GM19035 (cell line): ENCODE data around the gene SLC4A3.
A peak's percentile ranks its signal among the peaks of the same experiment; 100 is the strongest.

Experiments
- ATAC-seq: cut with Tn5 transposase; IDR thresholded peaks from one replicate; pipeline ENCODE4 v1.9.1; 2021; ENCODE audit not compliant: unreplicated experiment

SLC4A3 gene, protein sequence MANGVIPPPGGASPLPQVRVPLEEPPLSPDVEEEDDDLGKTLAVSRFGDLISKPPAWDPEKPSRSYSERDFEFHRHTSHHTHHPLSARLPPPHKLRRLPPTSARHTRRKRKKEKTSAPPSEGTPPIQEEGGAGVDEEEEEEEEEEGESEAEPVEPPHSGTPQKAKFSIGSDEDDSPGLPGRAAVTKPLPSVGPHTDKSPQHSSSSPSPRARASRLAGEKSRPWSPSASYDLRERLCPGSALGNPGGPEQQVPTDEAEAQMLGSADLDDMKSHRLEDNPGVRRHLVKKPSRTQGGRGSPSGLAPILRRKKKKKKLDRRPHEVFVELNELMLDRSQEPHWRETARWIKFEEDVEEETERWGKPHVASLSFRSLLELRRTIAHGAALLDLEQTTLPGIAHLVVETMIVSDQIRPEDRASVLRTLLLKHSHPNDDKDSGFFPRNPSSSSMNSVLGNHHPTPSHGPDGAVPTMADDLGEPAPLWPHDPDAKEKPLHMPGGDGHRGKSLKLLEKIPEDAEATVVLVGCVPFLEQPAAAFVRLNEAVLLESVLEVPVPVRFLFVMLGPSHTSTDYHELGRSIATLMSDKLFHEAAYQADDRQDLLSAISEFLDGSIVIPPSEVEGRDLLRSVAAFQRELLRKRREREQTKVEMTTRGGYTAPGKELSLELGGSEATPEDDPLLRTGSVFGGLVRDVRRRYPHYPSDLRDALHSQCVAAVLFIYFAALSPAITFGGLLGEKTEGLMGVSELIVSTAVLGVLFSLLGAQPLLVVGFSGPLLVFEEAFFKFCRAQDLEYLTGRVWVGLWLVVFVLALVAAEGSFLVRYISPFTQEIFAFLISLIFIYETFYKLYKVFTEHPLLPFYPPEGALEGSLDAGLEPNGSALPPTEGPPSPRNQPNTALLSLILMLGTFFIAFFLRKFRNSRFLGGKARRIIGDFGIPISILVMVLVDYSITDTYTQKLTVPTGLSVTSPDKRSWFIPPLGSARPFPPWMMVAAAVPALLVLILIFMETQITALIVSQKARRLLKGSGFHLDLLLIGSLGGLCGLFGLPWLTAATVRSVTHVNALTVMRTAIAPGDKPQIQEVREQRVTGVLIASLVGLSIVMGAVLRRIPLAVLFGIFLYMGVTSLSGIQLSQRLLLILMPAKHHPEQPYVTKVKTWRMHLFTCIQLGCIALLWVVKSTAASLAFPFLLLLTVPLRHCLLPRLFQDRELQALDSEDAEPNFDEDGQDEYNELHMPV

GRCh38 chr2:219627103-219628100 lies at the start of gene SLC4A3:
Gene SLC4A3 (plus strand): TSS chr2:219627630. CDS start chr2:219627993, 363 bp downstream.
- ATAC-seq, result no peak

- no peak for ATAC-seq
These were observed 48.4 kb upstream of the SLC4A3 start for GRCh38 chr2:219578811-219579613.

- ATAC-seq, result no peak
These were observed 46.1 kb upstream of the SLC4A3 start for GRCh38 chr2:219581346-219581745.

DNA sequence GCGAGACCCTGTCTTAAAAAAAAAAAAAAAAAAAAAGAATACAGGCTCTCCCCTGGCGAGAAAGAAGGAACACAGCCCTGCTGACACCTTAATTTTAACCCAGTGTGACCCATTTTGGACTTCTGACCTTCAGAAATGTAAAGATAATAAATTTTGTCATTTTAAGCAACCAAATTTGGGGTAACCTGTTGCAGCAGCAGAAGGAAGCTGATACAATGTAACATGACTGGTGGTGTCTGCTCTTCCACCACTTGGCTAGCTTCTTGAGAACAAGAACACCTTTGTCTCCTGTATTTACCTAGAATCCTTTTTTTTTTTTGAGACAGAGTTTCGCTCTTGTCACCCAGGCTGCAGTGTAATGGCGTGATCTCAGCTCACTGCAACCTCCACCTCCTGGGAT lies 36.3 kb upstream of the SLC4A3 start:
- ATAC-seq, result no peak

- no peak for ATAC-seq
These were observed 34.7 kb upstream of the SLC4A3 start for GRCh38 chr2:219592736-219593135.

DNA sequence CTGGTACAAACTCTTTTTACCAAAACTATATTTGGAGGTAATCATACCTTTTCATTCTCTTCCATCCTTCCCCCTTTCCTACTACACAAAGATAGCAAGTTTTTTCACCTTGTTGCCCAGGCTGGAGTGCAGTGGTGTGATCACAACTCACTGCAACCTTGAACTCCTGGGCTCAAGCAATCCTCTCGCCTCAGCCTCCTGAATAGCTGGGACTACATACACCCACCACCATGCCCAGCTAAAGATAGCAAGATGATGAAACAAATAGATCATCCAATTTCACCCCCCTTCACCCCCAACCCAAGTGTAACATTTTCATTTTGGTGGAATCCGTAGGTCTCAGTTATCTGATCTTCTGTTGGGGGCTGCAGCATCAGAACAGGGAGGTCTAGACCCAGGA lies 34.3 kb upstream of the SLC4A3 start:
- no peak for ATAC-seq

- no peak for ATAC-seq
These were observed 32.2 kb upstream of the SLC4A3 start for GRCh38 chr2:219595256-219595655.

DNA sequence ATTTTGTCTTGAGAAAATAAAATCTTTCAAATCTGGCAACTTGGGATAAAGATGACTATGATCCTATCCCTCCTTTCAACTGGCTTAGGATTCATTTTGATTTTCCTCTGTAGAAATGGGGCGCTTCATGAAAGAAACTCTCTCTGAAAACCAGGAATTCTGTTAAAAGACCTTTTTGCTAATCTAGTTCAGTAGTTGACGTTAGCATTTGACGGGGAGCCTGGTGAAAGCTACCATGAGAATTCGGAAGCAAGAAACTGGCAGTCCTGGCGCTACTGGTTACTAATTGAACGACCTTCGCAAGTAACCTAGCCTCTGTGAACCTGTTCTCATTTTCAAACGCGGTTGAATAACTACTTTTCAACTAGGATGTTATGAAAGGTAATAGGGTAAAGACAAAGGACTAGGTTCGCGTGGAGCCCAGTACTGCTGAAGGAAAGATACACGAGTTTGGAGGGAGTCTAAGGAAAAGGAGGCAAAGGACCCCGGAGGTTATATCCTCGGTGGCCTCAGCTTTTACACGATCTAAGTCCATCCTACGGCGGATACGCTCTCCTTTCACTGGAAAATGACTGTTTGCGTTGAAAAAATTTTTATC lies 30.4 kb upstream of the SLC4A3 start:
- ATAC-seq, result peak; percentile 2

DNA sequence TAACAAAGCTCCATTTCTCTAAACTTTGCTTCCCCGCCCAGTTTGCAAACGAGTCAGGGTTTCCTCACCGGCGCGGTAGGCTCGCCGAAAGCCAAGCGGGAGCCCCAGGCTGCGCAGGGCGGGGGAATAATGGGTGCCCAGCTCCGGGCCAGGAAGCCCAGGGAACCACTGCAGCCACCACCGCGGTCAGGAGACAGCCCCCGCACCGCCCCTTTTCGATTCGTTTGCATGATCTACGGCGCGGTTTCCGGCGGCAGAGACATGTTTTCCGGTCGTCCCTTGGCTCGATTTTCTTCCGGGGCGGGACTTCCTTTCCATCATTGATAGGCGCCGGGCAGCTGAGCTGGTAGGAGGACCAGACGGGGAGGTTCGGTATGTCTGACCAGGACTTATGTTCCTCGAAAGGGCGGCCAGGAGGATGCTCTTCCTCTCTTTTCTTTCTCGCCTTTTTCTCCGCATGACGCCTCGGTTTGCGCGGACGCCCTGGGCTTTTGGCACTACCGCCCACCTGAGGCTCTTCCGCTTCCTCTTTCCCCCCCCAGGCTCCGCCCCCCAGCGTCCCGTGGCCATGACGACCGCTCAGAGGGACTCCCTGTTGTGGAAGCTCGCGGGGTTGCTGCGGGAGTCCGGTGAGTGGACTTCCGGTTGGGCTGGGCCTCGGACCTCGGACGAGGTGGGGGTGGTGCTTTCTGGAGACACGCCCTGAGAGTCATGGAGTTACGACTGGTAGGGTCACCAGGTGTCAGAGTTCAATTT lies 29.7 kb upstream of the SLC4A3 start, which contains the start of gene STK11IP:
STK11IP (plus strand) TSS at position 306 of the 756 bp plus-strand sequence; CDS start at position 569, 263 bp downstream.
- peak; percentile 95 for ATAC-seq

DNA sequence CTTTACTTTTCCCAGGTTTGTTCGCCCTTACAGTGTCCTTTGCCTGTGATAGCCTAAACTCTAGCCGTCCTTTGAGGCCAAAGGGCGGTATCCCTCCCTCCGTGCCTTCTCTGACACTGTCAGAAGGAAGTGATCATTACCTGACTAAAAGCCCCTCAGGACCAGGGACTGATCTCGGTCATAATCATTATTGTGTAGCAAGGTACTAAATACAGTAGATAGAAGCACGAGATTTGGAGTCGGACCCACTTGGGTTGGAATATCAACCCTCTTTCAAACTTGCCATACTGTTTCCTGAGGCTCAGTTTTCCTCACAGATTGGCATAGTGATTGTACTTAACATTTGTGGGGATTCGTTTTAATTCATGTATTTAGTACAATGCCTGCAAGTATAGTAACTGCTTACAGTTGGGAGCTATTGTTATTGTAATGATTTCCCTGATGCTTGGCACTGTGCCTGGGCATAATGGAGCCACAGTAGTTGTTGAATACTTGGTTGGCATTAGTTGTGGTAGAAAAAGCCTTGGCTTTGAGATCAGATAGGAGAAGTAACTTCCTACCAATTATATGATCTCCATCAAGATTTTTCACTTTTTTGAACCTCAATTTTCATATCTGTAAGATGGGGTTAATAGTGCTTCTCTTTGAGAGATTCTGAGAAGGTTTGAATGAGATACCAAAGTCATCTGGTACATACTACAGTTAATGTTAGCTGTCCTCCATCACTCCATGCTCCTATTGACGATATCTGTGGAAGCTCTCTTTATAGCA lies 28.9 kb upstream of the SLC4A3 start:
- ATAC-seq, result peak; percentile 14

GRCh38 chr2:219603771-219604170 lies 23.7 kb upstream of the SLC4A3 start:
- ATAC-seq, result no peak

- ATAC-seq, result no peak
These were observed 21.8 kb upstream of the SLC4A3 start for GRCh38 chr2:219605607-219605954.

DNA sequence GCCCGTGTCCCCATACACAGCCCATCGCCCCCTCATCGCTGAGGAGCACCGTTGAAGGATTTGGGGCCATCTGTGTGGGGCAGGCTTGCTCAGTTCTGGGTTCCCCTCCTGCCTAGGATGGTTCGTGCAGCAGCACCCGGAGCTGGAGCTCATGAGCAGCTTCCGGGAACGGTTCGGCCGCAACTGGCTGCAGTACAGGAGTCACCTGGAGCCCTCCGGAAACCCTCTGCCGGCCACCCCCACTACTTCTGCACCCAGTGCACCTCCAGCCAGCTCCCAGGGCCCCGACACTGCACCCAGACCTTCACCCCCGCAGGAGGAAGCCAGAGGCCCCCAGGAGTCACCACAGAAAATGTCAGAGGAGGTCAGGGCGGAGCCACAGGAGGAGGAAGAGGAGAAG lies 19.5 kb upstream of the SLC4A3 start:
- no peak for ATAC-seq

GRCh38 chr2:219608399-219608964 lies 18.9 kb upstream of the SLC4A3 start:
- ATAC-seq, result no peak

DNA sequence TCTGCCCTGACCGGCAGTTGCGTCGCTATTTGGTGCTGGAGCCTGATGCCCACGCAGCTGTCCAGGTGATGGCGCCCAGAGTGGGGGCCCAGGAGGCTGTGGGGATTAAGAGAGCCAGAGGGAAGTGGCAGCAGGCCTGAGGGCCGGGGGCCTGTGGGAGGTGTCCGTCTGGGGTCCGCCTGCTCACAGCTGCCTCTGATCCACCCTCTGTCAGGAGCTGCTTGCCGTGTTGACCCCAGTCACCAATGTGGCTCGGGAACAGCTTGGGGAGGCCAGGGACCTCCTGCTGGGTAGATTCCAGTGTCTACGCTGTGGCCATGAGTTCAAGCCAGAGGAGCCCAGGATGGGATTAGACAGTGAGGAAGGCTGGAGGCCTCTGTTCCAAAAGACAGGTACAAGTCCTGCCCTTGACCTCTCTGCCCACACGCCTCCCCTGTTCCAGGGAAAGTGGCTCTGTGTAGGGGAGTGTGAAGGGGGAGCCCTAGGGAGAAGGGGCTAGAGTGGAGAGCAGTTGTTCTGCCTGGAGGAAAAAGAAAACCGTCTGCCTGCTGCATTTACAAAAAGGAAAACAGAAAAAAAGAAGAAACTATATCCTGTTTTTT lies 18.2 kb upstream of the SLC4A3 start:
- ATAC-seq, result no peak

DNA sequence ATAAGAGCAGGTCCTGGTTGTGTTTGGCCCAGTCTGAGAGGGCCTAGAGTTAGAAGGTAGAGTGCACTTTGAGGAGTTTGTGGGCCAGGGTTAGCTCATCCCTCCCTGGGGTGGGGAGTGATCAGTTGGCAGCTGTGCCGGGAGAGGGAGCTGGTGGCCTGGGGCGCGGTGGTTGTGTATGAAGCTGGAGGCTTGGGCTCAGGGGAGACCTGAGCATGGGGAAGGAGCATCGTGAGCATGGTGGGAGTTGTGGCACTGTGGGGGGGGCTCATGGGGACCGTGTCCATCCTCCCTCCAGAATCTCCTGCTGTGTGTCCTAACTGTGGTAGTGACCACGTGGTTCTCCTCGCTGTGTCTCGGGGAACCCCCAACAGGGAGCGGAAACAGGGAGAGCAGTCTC lies 16.1 kb upstream of the SLC4A3 start:
- no peak for ATAC-seq
